NCI-H510A treated with DMSO at 0.1 percent for 48 hours (cell line): ENCODE data around the gene ADGRB2.
A peak's percentile ranks its signal among the peaks of the same experiment; 100 is the strongest.
"Not testable (repeated sequence)": the region's sequence is repeated elsewhere in the genome, so short reads cannot be mapped to it uniquely, and the experiment has no call there.

Experiments used
- DNase-seq: peaks from one replicate; lab custom pipeline; 2025; lab: John Stamatoyannopoulos, UW

Gene ADGRB2

GRCh38 chr1:31725134-31725533 is 39.0 kb downstream of the ADGRB2 start:
- no peak for DNase-seq

DNA sequence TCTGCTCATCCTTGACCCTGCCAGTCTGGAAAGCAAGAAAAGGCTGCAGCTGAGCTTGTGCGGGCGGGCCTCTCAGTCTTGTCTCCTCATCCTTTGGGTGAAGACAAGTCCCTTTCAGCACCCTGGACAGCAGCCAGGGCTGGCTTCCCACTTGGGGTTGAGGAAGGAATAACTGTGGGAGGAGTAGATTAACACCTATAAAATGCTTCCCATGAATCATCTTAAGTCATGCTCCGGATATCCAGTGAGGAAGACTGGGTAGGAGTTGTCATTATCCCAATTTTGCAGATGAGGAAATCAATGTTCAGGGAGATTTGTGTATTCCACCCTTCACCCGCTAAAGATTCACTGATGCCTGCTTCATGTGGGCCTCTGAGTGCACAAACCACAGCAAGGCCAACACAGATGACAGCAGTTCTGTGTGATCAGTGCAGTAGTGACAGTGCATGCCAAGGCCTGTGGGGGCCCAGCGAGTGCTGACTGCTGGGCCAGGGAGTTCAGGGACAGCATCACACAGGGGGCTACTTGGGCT is 40.2 kb downstream of the ADGRB2 start:
- no peak for DNase-seq

GRCh38 chr1:31718327-31718897 is 45.7 kb downstream of the ADGRB2 start:
- no peak for DNase-seq

DNA sequence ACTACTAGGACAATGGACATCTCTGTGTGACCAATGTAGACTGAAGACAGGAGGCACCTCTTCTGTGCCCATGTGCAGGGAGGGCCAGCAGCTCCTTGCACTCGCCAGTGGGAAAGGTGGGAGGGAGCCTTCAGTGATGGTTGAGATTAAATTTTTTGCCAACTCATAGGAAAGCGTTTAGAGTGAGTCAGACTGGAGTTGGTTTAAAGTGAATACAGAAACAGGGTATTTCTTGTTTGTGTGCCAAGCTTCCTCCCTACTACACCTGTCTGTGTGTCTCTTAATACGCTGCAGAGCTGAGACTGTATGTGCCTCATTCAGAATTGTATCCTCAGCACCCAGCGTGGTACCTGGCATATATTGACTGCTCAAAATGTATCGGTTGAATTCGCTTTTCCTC is 46.8 kb downstream of the ADGRB2 start:
- DNase-seq, result no peak

DNA sequence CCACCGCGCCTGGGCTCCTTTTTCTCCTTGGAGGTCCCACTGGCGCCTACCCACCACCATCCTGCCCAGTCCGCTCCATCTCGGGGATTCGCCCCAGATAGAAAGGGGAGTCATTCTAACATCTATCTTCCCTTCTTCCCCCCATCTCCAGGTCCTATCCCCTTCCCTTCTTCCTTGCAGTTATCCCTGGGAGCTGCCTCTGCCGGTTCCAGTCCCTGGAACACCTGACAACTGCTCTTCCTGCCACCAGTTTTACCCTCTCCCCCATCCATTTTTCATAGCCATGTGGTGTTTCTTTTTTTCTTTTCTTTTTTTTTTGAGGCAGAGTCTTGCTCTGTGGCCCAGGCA is 48.3 kb downstream of the ADGRB2 start:
- no peak for DNase-seq

GRCh38 chr1:31715087-31715872 is 48.9 kb downstream of the ADGRB2 start:
- DNase-seq, result no peak

- DNase-seq, result no peak
Observed at GRCh38 chr1:31714442-31715086, 49.6 kb downstream of the ADGRB2 start.

- no peak for DNase-seq
Observed at GRCh38 chr1:31712630-31713029, 51.5 kb downstream of the ADGRB2 start.

- no peak for DNase-seq
Observed at GRCh38 chr1:31712068-31712467, 52.1 kb downstream of the ADGRB2 start.

GRCh38 chr1:31708324-31708723 is 55.8 kb downstream of the ADGRB2 start:
- DNase-seq, result no peak

GRCh38 chr1:31707711-31708110 is 56.4 kb downstream of the ADGRB2 start:
- DNase-seq, result no peak

DNA sequence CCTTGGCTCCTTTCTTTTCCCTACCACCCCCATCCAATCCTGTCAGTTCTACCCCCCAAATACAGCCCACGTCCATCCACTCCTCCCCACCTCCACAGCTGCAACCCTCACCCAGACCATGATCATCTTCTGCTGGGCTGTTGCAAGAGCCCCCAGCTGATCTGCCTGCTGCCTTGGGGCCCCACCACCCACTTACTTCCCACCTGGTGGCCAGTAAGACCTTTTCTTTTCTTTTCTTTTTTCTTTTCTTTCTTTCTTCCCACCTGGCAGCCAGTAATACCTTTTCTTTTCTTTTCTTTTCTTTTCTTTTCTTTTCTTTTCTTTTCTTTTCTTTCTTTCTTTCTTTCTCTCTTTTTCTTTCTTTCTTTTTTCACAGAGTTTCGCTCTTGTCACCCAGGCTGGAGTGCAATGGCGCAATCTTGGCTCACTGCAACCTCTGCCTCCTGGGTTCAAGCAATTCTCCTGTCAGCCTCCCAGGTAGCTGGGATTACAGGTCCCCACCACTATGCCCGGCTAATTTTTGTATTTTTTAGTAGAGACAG is 57.0 kb downstream of the ADGRB2 start:
- DNase-seq, result not testable (repeated sequence)

DNA sequence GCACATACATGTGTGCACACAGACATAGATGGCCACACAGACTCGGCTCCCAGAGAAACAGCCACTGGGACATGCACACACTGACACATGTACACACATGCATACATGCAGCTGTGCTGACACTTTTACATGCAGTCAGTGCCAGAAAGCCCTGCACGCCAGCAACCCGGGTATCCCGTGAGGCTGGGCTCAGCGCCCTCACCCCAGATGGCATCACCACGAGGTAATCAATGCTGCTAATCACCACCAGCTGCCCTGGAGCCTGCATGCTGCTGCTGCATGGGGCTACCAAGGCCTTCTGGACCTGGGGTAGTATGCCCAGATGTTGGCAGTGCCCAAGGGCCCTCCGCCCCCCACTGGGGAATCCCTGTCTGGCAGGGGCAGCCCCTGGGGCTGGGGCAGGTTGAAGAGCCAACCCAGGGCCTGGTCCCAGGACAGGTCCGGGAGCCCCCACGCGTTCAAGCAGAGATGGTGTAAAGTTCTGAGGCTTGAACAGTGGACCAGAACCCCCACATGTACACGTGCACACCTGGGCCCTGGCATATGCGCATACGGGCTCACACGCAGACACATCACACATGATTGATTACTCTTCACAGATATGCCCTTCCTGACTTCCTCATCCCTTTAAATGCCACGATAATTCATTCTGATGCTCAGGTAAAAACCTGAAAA is 57.6 kb downstream of the ADGRB2 start:
- no peak for DNase-seq

- DNase-seq, result no peak
Observed at GRCh38 chr1:31705080-31705866, 58.9 kb downstream of the ADGRB2 start.

DNA sequence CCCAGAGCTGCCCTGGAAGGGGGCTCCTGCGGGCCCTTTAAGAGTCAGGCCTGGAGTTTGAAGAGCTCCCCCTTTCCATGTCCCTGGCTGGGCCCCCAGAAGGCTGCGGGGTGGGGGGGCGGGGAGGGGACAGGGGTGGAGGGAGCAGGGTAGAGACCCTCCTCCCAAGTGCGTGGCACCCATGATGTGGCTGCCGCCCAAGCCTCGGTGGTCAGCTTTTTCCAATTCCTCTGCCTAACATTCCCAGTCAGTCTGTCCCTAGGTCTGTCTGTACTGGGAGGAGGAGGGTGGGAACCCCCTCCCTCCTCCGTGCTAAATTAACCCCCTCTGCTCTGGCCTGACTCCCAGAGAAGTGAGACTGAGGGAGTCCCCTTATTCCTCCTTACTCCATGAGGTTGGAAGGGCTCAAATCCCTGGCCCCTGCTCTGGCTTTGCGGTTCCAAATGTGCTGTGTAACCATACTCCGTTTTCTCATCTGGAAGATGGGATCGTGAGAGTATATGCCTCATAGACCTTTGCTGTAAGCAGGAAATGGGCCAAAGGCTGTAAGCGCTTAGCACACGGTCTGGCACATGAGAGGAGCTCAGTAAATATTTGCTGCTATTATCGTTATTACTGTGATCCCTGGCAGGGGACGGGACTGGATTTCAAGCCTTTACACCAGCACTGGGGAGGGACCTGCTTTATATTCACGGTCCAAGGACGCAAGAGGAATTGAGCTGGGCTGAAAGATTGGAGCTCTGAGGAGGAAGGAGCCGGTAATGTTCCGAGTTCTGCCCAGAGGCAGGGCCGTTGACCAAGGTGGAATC is 59.7 kb downstream of the ADGRB2 start:
- no peak for DNase-seq

- no peak for DNase-seq
Observed at GRCh38 chr1:31703431-31704270, 60.5 kb downstream of the ADGRB2 start, which contains the start of gene COL16A1. Gene COL16A1 (minus strand): TSS chr1:31704017. CDS start chr1:31702193, 1,824 bp downstream.

- DNase-seq, result no peak
Observed at GRCh38 chr1:31702836-31703404, 61.2 kb downstream of the ADGRB2 start.

DNA sequence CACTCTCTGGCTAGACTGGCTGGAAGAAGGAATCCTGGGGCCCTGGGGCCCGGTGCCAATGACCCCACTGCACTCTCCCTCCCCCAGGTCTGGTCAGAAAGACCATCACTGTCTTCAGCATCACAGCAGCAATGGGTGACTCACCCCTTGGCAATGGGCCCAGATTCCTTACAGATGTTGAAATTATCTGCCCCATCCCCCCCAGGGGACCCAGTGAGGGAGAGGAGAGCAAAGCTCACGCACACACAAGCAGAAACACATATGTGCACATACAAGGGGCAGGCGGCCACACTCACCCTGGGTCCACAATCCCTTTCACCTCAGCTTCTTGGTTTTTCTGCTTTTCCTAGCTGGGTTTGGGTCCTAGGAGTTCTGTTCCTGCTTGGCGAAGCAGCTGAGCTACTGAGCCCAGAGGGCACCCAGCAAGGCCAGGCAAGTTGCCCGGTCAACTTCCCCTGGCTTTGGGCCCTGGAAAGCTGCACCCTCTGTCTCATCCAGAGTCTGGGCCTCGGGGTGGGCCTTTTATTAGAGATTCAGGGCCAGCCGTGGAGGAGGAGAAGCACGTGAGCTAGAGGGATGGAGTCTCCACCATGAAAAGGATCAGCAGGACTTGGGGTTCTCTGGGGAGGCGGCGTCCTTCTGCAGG is 62.9 kb downstream of the ADGRB2 start:
- peak; percentile 16 for DNase-seq
